Measurements from ENCODE around the gene LRP2.

The LRP2 gene

GRCh38 chr2:169384816-169385215 is 22.5 kb upstream of the LRP2 start (continued):
- TF ChIP-seq ZSCAN4 (tag by site-specific recombination; IDR thresholded peaks at IDR 0.05) (no peak), ZNF513 (tag by site-specific recombination; IDR thresholded peaks at IDR 0.05) (no peak), GLIS2 (tag by site-specific recombination; IDR thresholded peaks at IDR 0.05) (no peak), KLF10 (tag by site-specific recombination; IDR thresholded peaks at IDR 0.05) (no peak), GLI2 (tag by site-specific recombination; IDR thresholded peaks at IDR 0.05; ENCODE audit: borderline replicate concordance, low read depth) (no peak), ZNF843 (tag by site-specific recombination; IDR thresholded peaks at IDR 0.05) (no peak)
- TF ChIP-seq, protein P1, sequence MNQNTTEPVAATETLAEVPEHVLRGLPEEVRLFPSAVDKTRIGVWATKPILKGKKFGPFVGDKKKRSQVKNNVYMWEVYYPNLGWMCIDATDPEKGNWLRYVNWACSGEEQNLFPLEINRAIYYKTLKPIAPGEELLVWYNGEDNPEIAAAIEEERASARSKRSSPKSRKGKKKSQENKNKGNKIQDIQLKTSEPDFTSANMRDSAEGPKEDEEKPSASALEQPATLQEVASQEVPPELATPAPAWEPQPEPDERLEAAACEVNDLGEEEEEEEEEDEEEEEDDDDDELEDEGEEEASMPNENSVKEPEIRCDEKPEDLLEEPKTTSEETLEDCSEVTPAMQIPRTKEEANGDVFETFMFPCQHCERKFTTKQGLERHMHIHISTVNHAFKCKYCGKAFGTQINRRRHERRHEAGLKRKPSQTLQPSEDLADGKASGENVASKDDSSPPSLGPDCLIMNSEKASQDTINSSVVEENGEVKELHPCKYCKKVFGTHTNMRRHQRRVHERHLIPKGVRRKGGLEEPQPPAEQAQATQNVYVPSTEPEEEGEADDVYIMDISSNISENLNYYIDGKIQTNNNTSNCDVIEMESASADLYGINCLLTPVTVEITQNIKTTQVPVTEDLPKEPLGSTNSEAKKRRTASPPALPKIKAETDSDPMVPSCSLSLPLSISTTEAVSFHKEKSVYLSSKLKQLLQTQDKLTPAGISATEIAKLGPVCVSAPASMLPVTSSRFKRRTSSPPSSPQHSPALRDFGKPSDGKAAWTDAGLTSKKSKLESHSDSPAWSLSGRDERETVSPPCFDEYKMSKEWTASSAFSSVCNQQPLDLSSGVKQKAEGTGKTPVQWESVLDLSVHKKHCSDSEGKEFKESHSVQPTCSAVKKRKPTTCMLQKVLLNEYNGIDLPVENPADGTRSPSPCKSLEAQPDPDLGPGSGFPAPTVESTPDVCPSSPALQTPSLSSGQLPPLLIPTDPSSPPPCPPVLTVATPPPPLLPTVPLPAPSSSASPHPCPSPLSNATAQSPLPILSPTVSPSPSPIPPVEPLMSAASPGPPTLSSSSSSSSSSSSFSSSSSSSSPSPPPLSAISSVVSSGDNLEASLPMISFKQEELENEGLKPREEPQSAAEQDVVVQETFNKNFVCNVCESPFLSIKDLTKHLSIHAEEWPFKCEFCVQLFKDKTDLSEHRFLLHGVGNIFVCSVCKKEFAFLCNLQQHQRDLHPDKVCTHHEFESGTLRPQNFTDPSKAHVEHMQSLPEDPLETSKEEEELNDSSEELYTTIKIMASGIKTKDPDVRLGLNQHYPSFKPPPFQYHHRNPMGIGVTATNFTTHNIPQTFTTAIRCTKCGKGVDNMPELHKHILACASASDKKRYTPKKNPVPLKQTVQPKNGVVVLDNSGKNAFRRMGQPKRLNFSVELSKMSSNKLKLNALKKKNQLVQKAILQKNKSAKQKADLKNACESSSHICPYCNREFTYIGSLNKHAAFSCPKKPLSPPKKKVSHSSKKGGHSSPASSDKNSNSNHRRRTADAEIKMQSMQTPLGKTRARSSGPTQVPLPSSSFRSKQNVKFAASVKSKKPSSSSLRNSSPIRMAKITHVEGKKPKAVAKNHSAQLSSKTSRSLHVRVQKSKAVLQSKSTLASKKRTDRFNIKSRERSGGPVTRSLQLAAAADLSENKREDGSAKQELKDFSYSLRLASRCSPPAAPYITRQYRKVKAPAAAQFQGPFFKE (tag by site-specific recombination; IDR thresholded peaks at IDR 0.05; ENCODE audit: borderline replicate concordance), result no peak

GRCh38 chr2:169372561-169372960 is 10.2 kb upstream of the LRP2 start:
- H3K4me1 ChIP-seq (ENCODE audit: control insufficient read depth, insufficient read depth, low read length), result no peaks in the 10 kb centered on the region
- CTCF ChIA-PET, result no interaction called here
- H3K4me3 ChIP-seq (ENCODE audit: low read depth, low read length), result no peak overlapping the region
- H3K9me3 ChIP-seq (ENCODE audit: control insufficient read depth, insufficient read depth, low read depth, low read length), result no peaks in the 10 kb centered on the region
- H3K36me3 ChIP-seq (ENCODE audit: control insufficient read depth in 2 of 2, insufficient read depth in 1 of 2, low read length in 2 of 2), result no peaks in the 10 kb centered on the region
- H3K27ac ChIP-seq (ENCODE audit: extremely low read depth, low read depth, low read length), result no peak overlapping the region
- POLR2A ChIA-PET, result no interaction called here
- TF ChIP-seq ZFP41 (tag by site-specific recombination; IDR thresholded peaks at IDR 0.05; ENCODE audit: borderline replicate concordance) (no peak), ZNF677 (tag by site-specific recombination; IDR thresholded peaks at IDR 0.05) (no peak), MZF1 (tag by site-specific recombination; IDR thresholded peaks at IDR 0.05; ENCODE audit: borderline replicate concordance) (no peak), ZBTB49 (tag by site-specific recombination; IDR thresholded peaks at IDR 0.05; ENCODE audit: low read depth) (no peak), ZNF555 (tag by site-specific recombination; conservative IDR thresholded peaks at IDR 0.05) (no peak), ZNF629 (tag by site-specific recombination; IDR thresholded peaks at IDR 0.05) (no peak), ZSCAN30 (tag by site-specific recombination; IDR thresholded peaks at IDR 0.05) (no peak), ZBTB6 (tag by site-specific recombination; IDR thresholded peaks at IDR 0.05) (no peak), KLF16 (tag by site-specific recombination; IDR thresholded peaks at IDR 0.05) (no peak), ZNF19 (tag by site-specific recombination; IDR thresholded peaks at IDR 0.05; ENCODE audit: low read depth) (no peak), ZNF624 (tag by site-specific recombination; IDR thresholded peaks at IDR 0.05) (no peak), ZNF776 (tag by site-specific recombination; IDR thresholded peaks at IDR 0.05; ENCODE audit: borderline replicate concordance) (no peak), ZNF704 (tag by site-specific recombination; IDR thresholded peaks at IDR 0.05) (no peak), ZNF513 (tag by site-specific recombination; IDR thresholded peaks at IDR 0.05) (no peak), ZNF274 (IDR thresholded peaks at IDR 0.05; ENCODE audit: low read length) (no peak), ZNF274 (tag by site-specific recombination; IDR thresholded peaks at IDR 0.05; ENCODE audit: borderline replicate concordance) (no peak)

All from HEK293 (cell line).